GM19043 (cell line): Measurements from ENCODE around the gene PHKG2.

Source experiments
- ATAC-seq: cut with Tn5 transposase; IDR thresholded peaks from one replicate; pipeline ENCODE4 v1.9.1; 2021; ENCODE audit warnings: low read depth; ENCODE audit not compliant: unreplicated experiment

The PHKG2 gene

GRCh38 chr16:30769379-30770089 lies 21.3 kb downstream of the PHKG2 start:
- ATAC-seq = no peak

GRCh38 chr16:30771726-30772125 lies 23.5 kb downstream of the PHKG2 start:
- no peak for ATAC-seq

GRCh38 chr16:30773826-30774225 lies 25.6 kb downstream of the PHKG2 start:
- ATAC-seq = no peak

DNA sequence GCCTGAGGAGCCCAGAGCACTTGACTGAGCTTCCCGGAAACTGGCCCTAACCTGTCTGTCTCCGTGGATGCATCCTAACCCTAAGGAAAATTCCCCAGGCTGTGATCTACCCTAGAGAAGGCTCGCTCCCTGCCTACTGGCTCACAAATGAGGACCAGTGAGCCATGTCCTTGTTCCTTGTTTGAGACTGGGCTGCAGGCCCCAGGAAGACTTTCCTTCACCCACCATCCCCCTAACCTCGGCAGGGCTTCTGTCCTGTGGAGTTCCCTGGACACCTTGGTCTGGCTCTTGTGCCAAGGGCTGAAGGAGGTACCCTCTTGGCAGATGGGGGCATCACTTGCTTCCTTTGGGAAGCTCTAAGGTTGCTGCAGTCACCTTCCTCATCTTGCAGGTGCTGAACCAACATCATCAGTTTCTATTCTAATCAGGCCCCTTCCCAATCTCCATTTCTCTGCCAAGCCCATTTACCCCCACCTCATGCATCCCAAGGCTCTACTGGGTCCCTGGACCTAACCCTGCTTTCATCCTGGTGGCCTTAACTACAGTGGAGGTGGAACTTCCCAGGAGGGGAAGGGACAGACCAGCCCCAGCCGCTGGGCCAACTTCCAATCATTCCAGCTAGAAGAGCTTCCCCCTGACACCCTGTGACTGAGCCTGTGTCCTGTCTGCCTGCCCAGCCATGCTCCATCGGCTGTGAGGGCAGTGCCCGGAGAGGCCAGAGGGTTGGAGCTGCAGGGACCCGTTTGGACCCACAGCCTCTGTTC lies 26.3 kb downstream of the PHKG2 start:
- no peak for ATAC-seq

GRCh38 chr16:30775131-30775391 lies 26.8 kb downstream of the PHKG2 start:
- no peak for ATAC-seq

DNA sequence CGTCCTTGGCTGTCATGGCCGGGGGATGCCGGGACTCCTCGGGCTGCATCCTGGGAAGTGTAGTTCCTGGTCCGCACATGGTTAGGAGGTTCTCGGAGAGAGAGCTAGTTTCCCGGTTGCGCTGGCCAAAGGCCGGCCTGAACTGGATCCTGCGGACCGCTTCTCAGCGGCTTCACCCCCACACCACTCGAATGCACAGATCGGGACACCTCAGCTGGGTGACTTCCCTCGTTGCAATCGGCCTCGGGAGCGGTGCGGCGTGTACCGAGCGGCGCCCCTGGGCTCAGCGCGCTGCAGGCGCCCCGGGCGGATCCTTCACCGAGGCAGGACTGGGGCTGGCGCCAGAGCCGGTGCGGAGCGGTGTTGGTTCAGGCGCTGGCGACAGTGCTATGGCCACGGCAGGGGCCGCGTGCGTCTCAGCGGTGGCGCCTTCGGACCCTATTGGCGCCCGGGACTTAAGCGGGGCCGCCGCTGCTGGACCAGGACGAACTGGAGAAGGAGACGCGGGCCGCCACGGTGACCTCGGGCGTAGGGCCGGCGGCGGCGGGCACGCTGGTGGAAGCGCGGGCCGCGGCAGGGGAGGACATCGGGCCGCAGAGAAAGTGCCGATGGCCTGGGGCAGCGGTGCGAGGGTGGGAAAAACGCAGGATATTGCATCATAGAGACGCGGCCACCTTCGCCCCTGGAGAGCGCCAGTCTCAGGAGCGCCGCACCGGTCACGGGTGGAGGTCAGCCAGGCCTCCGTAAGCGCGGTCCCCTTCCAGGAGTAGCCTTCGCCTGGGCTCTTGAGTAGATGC lies 27.4 kb downstream of the PHKG2 start:
- ATAC-seq = no peak

GRCh38 chr16:30777591-30778297 lies 29.5 kb downstream of the PHKG2 start:
- ATAC-seq = no peak

DNA sequence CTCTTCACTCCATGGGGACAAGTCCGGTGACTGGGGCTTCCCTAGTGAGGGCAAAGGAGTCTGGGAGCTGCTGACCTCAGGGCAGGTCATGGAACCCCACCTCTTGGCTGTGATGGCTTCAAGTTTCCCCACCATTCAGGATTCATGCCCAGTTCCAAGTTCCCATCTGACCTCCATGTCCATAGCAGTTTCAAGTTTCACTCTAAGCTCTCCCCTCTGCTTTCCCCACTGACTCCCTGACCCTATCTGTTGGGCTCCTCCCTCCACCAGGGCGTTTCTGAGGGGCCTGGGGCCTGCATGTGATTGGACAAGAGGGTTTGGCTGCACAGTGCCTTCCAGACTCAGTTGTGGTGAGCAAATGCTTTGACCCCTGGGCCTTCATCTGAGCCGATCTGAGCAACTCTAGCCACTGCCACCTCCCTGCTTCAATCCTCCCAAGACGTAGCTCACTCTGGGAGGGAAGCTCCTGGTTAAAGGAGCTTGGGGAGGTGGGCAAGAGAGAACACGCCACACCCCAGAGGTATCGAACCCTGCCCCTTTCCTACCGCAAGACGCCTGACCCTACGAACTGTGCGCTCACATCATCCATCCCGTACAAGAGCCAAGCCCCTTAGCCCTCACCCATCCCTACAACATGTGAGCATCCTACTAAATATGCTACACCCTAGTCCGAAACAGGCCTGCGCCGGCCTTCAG lies 30.5 kb downstream of the PHKG2 start:
- no peak for ATAC-seq

GRCh38 chr16:30779596-30779995 lies 31.4 kb downstream of the PHKG2 start:
- no peak for ATAC-seq

DNA sequence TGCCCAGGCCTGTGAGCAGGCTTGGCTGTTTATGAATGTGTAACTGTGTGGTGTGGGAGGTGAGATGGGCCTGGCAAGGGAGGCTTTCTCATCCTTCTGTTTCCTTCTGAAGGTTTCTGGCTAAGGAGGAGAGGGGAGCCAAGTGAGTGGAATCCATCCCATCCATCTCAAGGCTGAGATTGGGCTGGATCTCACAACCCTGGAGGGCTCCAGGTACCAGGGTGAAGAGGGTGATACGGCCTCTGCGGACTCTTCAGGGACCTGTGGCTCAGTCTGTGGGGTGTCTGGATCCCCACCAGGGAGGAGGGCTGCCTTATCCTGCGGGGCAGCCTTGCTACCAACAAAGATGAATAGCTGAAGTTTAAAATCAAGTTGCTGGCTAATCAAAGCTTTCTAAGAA lies 31.8 kb downstream of the PHKG2 start:
- ATAC-seq = no peak

GRCh38 chr16:30780549-30780948 lies 32.3 kb downstream of the PHKG2 start:
- no peak for ATAC-seq

DNA sequence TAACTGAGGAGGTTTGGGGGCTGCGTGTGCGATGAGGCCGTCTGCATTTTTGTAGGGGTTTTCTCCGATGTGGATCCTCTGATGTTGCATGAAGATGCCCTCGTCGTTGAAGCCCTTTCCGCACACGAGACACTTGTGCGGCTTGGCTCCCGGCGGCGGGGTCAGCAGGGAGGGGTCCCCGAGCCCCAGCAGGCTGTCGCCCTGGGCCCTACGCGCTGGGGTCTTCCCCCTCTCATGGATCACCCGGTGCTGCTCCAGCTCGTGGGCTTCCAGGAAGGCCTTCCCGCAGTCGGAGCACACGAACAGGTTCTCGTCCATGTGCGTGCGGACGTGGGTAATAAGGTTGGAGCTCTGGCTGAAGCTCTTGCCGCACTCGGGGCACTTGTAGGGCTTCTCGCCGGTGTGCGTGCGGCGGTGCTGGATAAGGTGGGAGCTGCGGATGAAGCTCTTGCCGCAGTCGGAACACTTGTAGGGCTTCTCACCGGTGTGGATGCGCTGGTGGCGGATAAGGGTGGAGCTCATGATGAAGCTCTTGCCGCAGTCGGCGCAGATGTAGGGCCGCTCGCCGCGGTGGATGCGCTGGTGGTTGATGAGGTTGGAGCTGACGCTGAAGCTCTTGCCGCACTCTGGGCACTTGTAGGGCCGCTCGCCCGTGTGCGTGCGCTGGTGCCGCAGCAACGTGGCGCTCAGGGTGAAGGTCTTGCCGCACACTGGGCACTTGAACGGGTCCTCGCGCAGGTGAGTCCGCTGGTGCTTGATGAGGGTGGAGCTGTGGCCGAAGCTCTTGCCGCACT lies 34.5 kb downstream of the PHKG2 start:
- no peak for ATAC-seq

GRCh38 chr16:30783280-30784109 lies 35.3 kb downstream of the PHKG2 start:
- no peak for ATAC-seq

DNA sequence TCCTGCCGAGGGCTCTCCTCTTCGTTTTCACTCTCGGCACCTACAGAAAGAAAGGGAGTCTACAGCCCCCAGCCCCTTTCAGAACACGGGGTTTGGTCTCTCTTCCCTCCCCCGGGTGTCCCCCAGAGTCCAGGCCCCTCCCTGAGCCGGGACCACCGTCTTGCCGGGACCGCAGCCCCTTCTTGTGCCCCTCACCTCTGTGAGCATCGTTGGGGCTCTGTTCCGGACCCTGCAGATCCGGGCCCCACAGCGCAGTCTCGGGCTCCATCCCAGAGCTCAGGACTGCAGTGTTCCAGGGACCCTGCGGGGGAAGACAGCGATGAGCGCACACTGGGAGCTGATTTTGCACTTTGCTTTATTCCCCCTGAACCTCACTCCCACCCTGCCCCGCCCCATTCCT lies 36.0 kb downstream of the PHKG2 start:
- ATAC-seq = no peak

GRCh38 chr16:30785126-30786106 lies 37.2 kb downstream of the PHKG2 start:
- ATAC-seq = no peak

- no peak for ATAC-seq
Observed at GRCh38 chr16:30786115-30786935, 38.1 kb downstream of the PHKG2 start.
